SK-N-SH (cell line): ENCODE measurements around the gene ZDHHC11. TPM values are rescaled to one million over a fixed set of nuclear protein-coding genes. Genes with fewer than 3 reads are reported as not detected.

Experiments used
- CTCF ChIA-PET: fragments of 300-600, 350-600 bp; formaldehyde crosslinking; extraction: SDS; loops from one replicate; lab custom pipeline; 2021; lab: Yijun Ruan, JAX
- POLR2A ChIA-PET: fragments of 350-600 bp; sonication (Branson Sonifier 250); formaldehyde crosslinking; extraction: SDS; loops from one replicate; lab custom pipeline; 2020; ENCODE audit warnings: antibody characterized with exemption, inconsistent platforms; lab: Yijun Ruan, JAX
- DNase-seq: peaks from one replicate; pipeline ENCODE4 v3.0.0; 2012
- H2AFZ ChIP-seq: fragments of 200-600 bp; sonication (generic); 2 replicates; pipeline ENCODE4 v1.8.1; 2016; ENCODE audit warnings: antibody characterized with exemption, mild to moderate bottlenecking, low read depth
- H3F3A ChIP-seq: fragments of 200-600 bp; sonication (generic); replicated peaks from 2 replicates; pipeline ENCODE3; 2016; ENCODE audit warnings: antibody characterized with exemption, mild to moderate bottlenecking; ENCODE audit not compliant: insufficient read depth
- H3K27ac ChIP-seq, 2 experiments: fragments of 200-500 bp in 1 of 2; fragments of 200-600 bp in 1 of 2; sonication (Bioruptor generic) in 1 of 2; sonication (generic), shearing (Covaris generic) in 1 of 2; 2 replicates each; pipeline versions ENCODE4 v1.5.1 to v1.6.1; 2014 to 2016; ENCODE audit warnings: low read depth in 2 of 2, inconsistent platforms in 1 of 2, low read length in 1 of 2, mild to moderate bottlenecking in 1 of 2, mixed read lengths in 1 of 2
- H3K27me3 ChIP-seq: fragments of 200-600 bp; sonication (generic), shearing (Covaris generic); 2 replicates; pipeline ENCODE4 v1.6.1; 2016; ENCODE audit warnings: mixed run types; ENCODE audit not compliant: insufficient read depth
- H3K36me3 ChIP-seq, 2 experiments: fragments of 200-500 bp in 1 of 2; fragments of 200-600 bp in 1 of 2; sonication (Bioruptor generic) in 1 of 2; sonication (generic) in 1 of 2; replicated peaks in 1 of 2; 2 replicates each; pipeline versions ENCODE3 to v1.5.1; 2014 to 2016; ENCODE audit warnings: low read length in 1 of 2, mild to moderate bottlenecking in 1 of 2; ENCODE audit not compliant: insufficient read depth in 2 of 2, control insufficient read depth in 1 of 2
- H3K4me1 ChIP-seq, 2 experiments: fragments of 200-500 bp in 1 of 2; fragments of 200-600 bp in 1 of 2; sonication (Bioruptor generic) in 1 of 2; sonication (generic), shearing (Covaris generic) in 1 of 2; 2 replicates each; pipeline versions ENCODE4 v1.5.1 to v1.6.1; 2014 to 2016; ENCODE audit warnings: low read depth in 1 of 2, low read length in 1 of 2, mixed run types in 1 of 2; ENCODE audit not compliant: insufficient read depth in 2 of 2, control insufficient read depth in 1 of 2
- H3K4me2 ChIP-seq: fragments of 200-600 bp; sonication (generic), shearing (Covaris generic); 2 replicates; pipeline ENCODE4 v1.6.1; 2017; ENCODE audit warnings: mixed run types
- H3K4me3 ChIP-seq, 2 experiments: fragments of 200-500 bp in 1 of 2; fragments of 200-600 bp in 1 of 2; sonication (Bioruptor generic) in 1 of 2; sonication (generic), shearing (Covaris generic) in 1 of 2; 2 replicates each; pipeline versions ENCODE4 v1.5.1 to v1.8.1; 2014 to 2016; ENCODE audit warnings: low read depth in 2 of 2, inconsistent platforms in 1 of 2, low read length in 1 of 2, mild to moderate bottlenecking in 1 of 2, mixed read lengths in 1 of 2, moderate library complexity in 1 of 2
- H3K79me2 ChIP-seq: fragments of 200-600 bp; sonication (generic); 2 replicates; pipeline ENCODE4 v1.8.1; 2017; ENCODE audit warnings: mild to moderate bottlenecking; ENCODE audit not compliant: insufficient read depth
- H3K9ac ChIP-seq: fragments of 200-600 bp; sonication (generic); 2 replicates; pipeline ENCODE4 v1.6.1; 2017; ENCODE audit warnings: mixed run types
- H3K9me2 ChIP-seq: fragments of 200-600 bp; sonication (generic); 2 replicates; pipeline ENCODE4 v1.6.1; 2017; ENCODE audit warnings: mixed run types
- H3K9me3 ChIP-seq: fragments of 200-600 bp; sonication (generic); 2 replicates; pipeline ENCODE4 v1.6.1; 2017; ENCODE audit warnings: mixed run types, mild to moderate bottlenecking, moderate library complexity
- H4K20me1 ChIP-seq: fragments of 200-600 bp; sonication (generic); 2 replicates; pipeline ENCODE4 v1.6.1; 2017; ENCODE audit warnings: mild to moderate bottlenecking, mixed run types; ENCODE audit not compliant: insufficient read depth
- CHD2 ChIP-seq: fragments of 150-350 bp; IDR thresholded peaks from 2 replicates; pipeline ENCODE4 v1.6.1; 2018; ENCODE audit warnings: low read length; ENCODE audit not compliant: partially characterized antibody
- ELF1 ChIP-seq: IDR thresholded peaks from 2 replicates; pipeline ENCODE4 v1.4.0; 2012
- EP300 ChIP-seq, 2 experiments: IDR thresholded peaks; 2 replicates each; pipeline versions ENCODE4 v1.4.0 to v1.6.1; 2012; ENCODE audit warnings: borderline replicate concordance in 1 of 2, low read depth in 1 of 2, low read length in 1 of 2
- EZH2phosphoT487 ChIP-seq: fragments of 200-600 bp; sonication (generic); IDR thresholded peaks from 2 replicates; pipeline ENCODE4 v1.6.1; 2017; ENCODE audit warnings: low read depth, mixed run types, mild to moderate bottlenecking, antibody characterized with exemption, moderate library complexity, borderline replicate concordance
- FOXM1 ChIP-seq: IDR thresholded peaks from 2 replicates; pipeline ENCODE4 v1.4.0; 2012; ENCODE audit warnings: low read depth, mild to moderate bottlenecking
- GATA2 ChIP-seq: sonication (generic); formaldehyde crosslinking; IDR thresholded peaks from 2 replicates; pipeline ENCODE4 v1.5.0; 2020; ENCODE audit warnings: mild to moderate bottlenecking, missing genetic modification reagents
- JUND ChIP-seq: IDR thresholded peaks from 2 replicates; pipeline ENCODE4 v1.4.0; 2012
- MEF2A ChIP-seq: IDR thresholded peaks from 2 replicates; pipeline ENCODE4 v1.4.0; 2012; ENCODE audit warnings: low read depth, borderline replicate concordance
- MXI1 ChIP-seq: IDR thresholded peaks from 2 replicates; pipeline ENCODE4 v1.6.1; 2012; ENCODE audit warnings: mild to moderate bottlenecking, low read depth, low read length, improper control_type of control experiment
- NFIC ChIP-seq: IDR thresholded peaks from 2 replicates; pipeline ENCODE4 v1.4.0; 2012; ENCODE audit warnings: borderline replicate concordance
- PBX3 ChIP-seq: IDR thresholded peaks from 2 replicates; pipeline ENCODE4; 2012
- POLR2AphosphoS5 ChIP-seq: IDR thresholded peaks from 2 replicates; pipeline ENCODE4 v1.6.1; 2012; ENCODE audit warnings: low read depth, low read length
- RAD21 ChIP-seq: IDR thresholded peaks from 2 replicates; pipeline ENCODE4 v1.6.1; 2012; ENCODE audit warnings: mild to moderate bottlenecking, low read length
- RCOR1 ChIP-seq: fragments of 150-350 bp; IDR thresholded peaks from 2 replicates; pipeline ENCODE4 v1.6.1; 2017; ENCODE audit warnings: antibody characterized with exemption, low read length
- TEAD4 ChIP-seq: IDR thresholded peaks from 2 replicates; pipeline ENCODE4 v1.4.0; 2012; ENCODE audit warnings: mild to moderate bottlenecking, borderline replicate concordance; ENCODE audit not compliant: insufficient read depth
- YY1 ChIP-seq: IDR thresholded peaks from 2 replicates; pipeline ENCODE4 v1.4.0; 2012; ENCODE audit warnings: low read depth, mild to moderate bottlenecking
- ZBTB33 ChIP-seq: IDR thresholded peaks from 2 replicates; pipeline ENCODE4 v1.4.0; 2012; ENCODE audit warnings: low read depth, borderline replicate concordance
- WGBS: methylation state at CpG from one replicate; pipeline ENCODE4 v1.1.6; 2017; ENCODE audit warnings: low lambda C conversion rate; 5-methylcytosine and 5-hydroxymethylcytosine counted together
- polyA plus RNA-seq, 3 experiments: library from polyadenylated mRNA; depleted of rRNA; stranded (reverse); fragments of >200 nt; gene quantifications; 2 replicates each; pipeline ENCODE4 v1.2.3, GENCODE V29; 2012

Gene ZDHHC11
- polyA plus RNA-seq, 1 of the 3 experiments (the other 2 are of a cell fraction): 0.76 TPM

- TF ChIP-seq PBX3 (no peak), ELF1 (no peak), JUND (no peak), YY1 (no peak), ZBTB33 (no peak), POLR2AphosphoS5 (no peak)
Observed at GRCh38 chr5:868428-869135, 17.8 kb upstream of the ZDHHC11 start (continued).

GRCh38 chr5:867300-867870 lies 16.6 kb upstream of the ZDHHC11 start:
- no peak overlapping the region for H3K4me2 ChIP-seq
- H3K4me1 ChIP-seq: no peaks in the 10 kb centered on the region
- H3K9me3 ChIP-seq: no peaks in the 10 kb centered on the region
- no peaks in the 10 kb centered on the region for H3K79me2 ChIP-seq
- no peaks in the 10 kb centered on the region for H3K27me3 ChIP-seq
- no peaks in the 10 kb centered on the region for H3F3A ChIP-seq
- ChIA-PET CTCF (no interaction called here), POLR2A (no interaction called here)
- H2AFZ ChIP-seq: no peak overlapping the region
- no peak for DNase-seq
- no peak overlapping the region for H3K4me3 ChIP-seq
- H3K36me3 ChIP-seq: peaks cover 33 to 94% of the 10 kb centered on the region in 2 experiments
- H3K9ac ChIP-seq: no peak overlapping the region
- TF ChIP-seq FOXM1 (no peak), RCOR1 (no peak), ZBTB33 (no peak), EP300 (IDR thresholded peaks at IDR 0.05; ENCODE audit: borderline replicate concordance in 1 of 2, low read depth in 1 of 2, low read length in 1 of 2) (no peak), CHD2 (no peak), ELF1 (no peak), EZH2phosphoT487 (no peak), TEAD4 (no peak), MEF2A (no peak), MXI1 (no peak), RAD21 (no peak), GATA2 (CRISPR knock-in tag) (no peak), NFIC (no peak)
- no peaks in the 10 kb centered on the region for H4K20me1 ChIP-seq
- 100% methylated on average over 3 of the region's 6 CpGs for WGBS
- no peak overlapping the region for H3K27ac ChIP-seq
- no peaks in the 10 kb centered on the region for H3K9me2 ChIP-seq
